ENCODE data around the gene OPN4.

GRCh38 chr10:86667421-86668181 is 13.3 kb downstream of the OPN4 start:
- TF ChIP-seq, protein P1, sequence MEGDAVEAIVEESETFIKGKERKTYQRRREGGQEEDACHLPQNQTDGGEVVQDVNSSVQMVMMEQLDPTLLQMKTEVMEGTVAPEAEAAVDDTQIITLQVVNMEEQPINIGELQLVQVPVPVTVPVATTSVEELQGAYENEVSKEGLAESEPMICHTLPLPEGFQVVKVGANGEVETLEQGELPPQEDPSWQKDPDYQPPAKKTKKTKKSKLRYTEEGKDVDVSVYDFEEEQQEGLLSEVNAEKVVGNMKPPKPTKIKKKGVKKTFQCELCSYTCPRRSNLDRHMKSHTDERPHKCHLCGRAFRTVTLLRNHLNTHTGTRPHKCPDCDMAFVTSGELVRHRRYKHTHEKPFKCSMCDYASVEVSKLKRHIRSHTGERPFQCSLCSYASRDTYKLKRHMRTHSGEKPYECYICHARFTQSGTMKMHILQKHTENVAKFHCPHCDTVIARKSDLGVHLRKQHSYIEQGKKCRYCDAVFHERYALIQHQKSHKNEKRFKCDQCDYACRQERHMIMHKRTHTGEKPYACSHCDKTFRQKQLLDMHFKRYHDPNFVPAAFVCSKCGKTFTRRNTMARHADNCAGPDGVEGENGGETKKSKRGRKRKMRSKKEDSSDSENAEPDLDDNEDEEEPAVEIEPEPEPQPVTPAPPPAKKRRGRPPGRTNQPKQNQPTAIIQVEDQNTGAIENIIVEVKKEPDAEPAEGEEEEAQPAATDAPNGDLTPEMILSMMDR (IDR thresholded peaks at IDR 0.05; ENCODE audit: insufficient read depth, low read depth, low read length), result no peak
- no peak for TF ChIP-seq EZH2 (IDR thresholded peaks at IDR 0.05; ENCODE audit: insufficient read depth, low read length)

Measured in astrocyte (in vitro differentiated cells and primary cell).